HEK293 (cell line): ENCODE data around the gene MED13L.
A peak's percentile ranks its signal among the peaks of the same experiment; 100 is the strongest.

Source experiments
- MYNN ChIP-seq: fragments of 450-650 bp; formaldehyde crosslinking; IDR thresholded peaks from 2 replicates; pipeline ENCODE4 v1.5.1; 2016; ENCODE audit warnings: missing biosample characterization, missing genetic modification characterization, borderline replicate concordance
- MZF1 ChIP-seq: fragments of 450-650 bp; formaldehyde crosslinking; IDR thresholded peaks from 2 replicates; pipeline ENCODE4 v1.5.1; 2017; ENCODE audit warnings: missing biosample characterization, missing genetic modification characterization, borderline replicate concordance
- PRDM4 ChIP-seq: fragments of 450-650 bp; formaldehyde crosslinking; IDR thresholded peaks from 2 replicates; pipeline ENCODE4 v1.5.1; 2017; ENCODE audit warnings: missing biosample characterization, missing genetic modification characterization
- ZBTB21 ChIP-seq: fragments of 450-650 bp; formaldehyde crosslinking; IDR thresholded peaks from 2 replicates; pipeline ENCODE4 v1.5.1; 2017; ENCODE audit warnings: missing biosample characterization, missing genetic modification characterization
- ZNF16 ChIP-seq: fragments of 450-650 bp; formaldehyde crosslinking; IDR thresholded peaks from 2 replicates; pipeline ENCODE4 v1.5.1; 2016; ENCODE audit warnings: low read depth, missing biosample characterization, missing genetic modification characterization
- ZNF175 ChIP-seq: fragments of 450-650 bp; formaldehyde crosslinking; IDR thresholded peaks from 2 replicates; pipeline ENCODE4 v1.5.1; 2016; ENCODE audit warnings: missing biosample characterization, missing genetic modification characterization
- ZNF223 ChIP-seq: fragments of 450-650 bp; formaldehyde crosslinking; IDR thresholded peaks from 2 replicates; pipeline ENCODE4 v1.5.1; 2016; ENCODE audit warnings: missing biosample characterization, missing genetic modification characterization
- ZNF24 ChIP-seq: fragments of 450-650 bp; formaldehyde crosslinking; IDR thresholded peaks from 2 replicates; pipeline ENCODE4 v1.5.1; 2016; ENCODE audit warnings: missing biosample characterization, missing genetic modification characterization
- ZNF266 ChIP-seq: fragments of 450-650 bp; formaldehyde crosslinking; IDR thresholded peaks from 2 replicates; pipeline ENCODE4 v1.5.1; 2016; ENCODE audit warnings: missing biosample characterization, missing genetic modification characterization, low read depth
- ZNF274 ChIP-seq, 2 experiments: fragments of 200-500 bp in 1 of 2; fragments of 450-650 bp in 1 of 2; sonication (Bioruptor generic) in 1 of 2; formaldehyde crosslinking in 1 of 2; IDR thresholded peaks; 2 replicates each; pipeline versions ENCODE4 v1.5.1 to v1.6.1; 2014 to 2016; ENCODE audit warnings: borderline replicate concordance in 1 of 2, inconsistent platforms in 1 of 2, low read length in 1 of 2, missing biosample characterization in 1 of 2, missing genetic modification characterization in 1 of 2
- ZNF335 ChIP-seq: fragments of 450-650 bp; formaldehyde crosslinking; conservative IDR thresholded peaks from 2 replicates; pipeline ENCODE4 v1.5.1; 2016; ENCODE audit warnings: missing biosample characterization, missing genetic modification characterization
- ZNF350 ChIP-seq: fragments of 450-650 bp; formaldehyde crosslinking; IDR thresholded peaks from 2 replicates; pipeline ENCODE4 v1.5.0; 2017; ENCODE audit warnings: missing biosample characterization, mild to moderate bottlenecking, missing genetic modification characterization
- ZNF394 ChIP-seq: fragments of 450-650 bp; formaldehyde crosslinking; IDR thresholded peaks from 2 replicates; pipeline ENCODE4 v1.5.1; 2016; ENCODE audit warnings: missing biosample characterization, missing genetic modification characterization, mild to moderate bottlenecking, moderate library complexity, borderline replicate concordance
- ZNF426 ChIP-seq: fragments of 450-650 bp; formaldehyde crosslinking; IDR thresholded peaks from 2 replicates; pipeline ENCODE4 v1.5.1; 2017; ENCODE audit warnings: missing biosample characterization, missing genetic modification characterization, mild to moderate bottlenecking, inconsistent platforms, moderate library complexity
- ZNF514 ChIP-seq: fragments of 450-650 bp; formaldehyde crosslinking; IDR thresholded peaks from 2 replicates; pipeline ENCODE4 v1.5.1; 2016; ENCODE audit warnings: missing biosample characterization, missing genetic modification characterization
- ZNF558 ChIP-seq: fragments of 450-650 bp; formaldehyde crosslinking; IDR thresholded peaks from 2 replicates; pipeline ENCODE4 v1.5.1; 2016; ENCODE audit warnings: missing biosample characterization, missing genetic modification characterization
- ZNF623 ChIP-seq: fragments of 450-650 bp; formaldehyde crosslinking; IDR thresholded peaks from 2 replicates; pipeline ENCODE4 v1.5.1; 2016; ENCODE audit warnings: missing biosample characterization, missing genetic modification characterization
- ZNF645 ChIP-seq: fragments of 450-650 bp; formaldehyde crosslinking; IDR thresholded peaks from 2 replicates; pipeline ENCODE4; 2016; ENCODE audit warnings: missing biosample characterization, missing genetic modification characterization
- ZNF658 ChIP-seq: fragments of 450-650 bp; formaldehyde crosslinking; IDR thresholded peaks from 2 replicates; pipeline ENCODE4; 2016; ENCODE audit warnings: missing biosample characterization, missing genetic modification characterization
- ZNF701 ChIP-seq: fragments of 450-650 bp; formaldehyde crosslinking; IDR thresholded peaks from 2 replicates; pipeline ENCODE4 v1.5.1; 2016; ENCODE audit warnings: missing biosample characterization, missing genetic modification characterization
- ZNF747 ChIP-seq: fragments of 450-650 bp; formaldehyde crosslinking; IDR thresholded peaks from 2 replicates; pipeline ENCODE4 v1.5.1; 2016; ENCODE audit warnings: missing biosample characterization, missing genetic modification characterization
- ZNF785 ChIP-seq: fragments of 450-650 bp; formaldehyde crosslinking; IDR thresholded peaks from 2 replicates; pipeline ENCODE4 v1.5.1; 2016; ENCODE audit warnings: missing biosample characterization, missing genetic modification characterization
- ZNF792 ChIP-seq: fragments of 450-650 bp; formaldehyde crosslinking; IDR thresholded peaks from 2 replicates; pipeline ENCODE4 v1.5.1; 2016; ENCODE audit warnings: missing biosample characterization, missing genetic modification characterization
- ZSCAN4 ChIP-seq: fragments of 450-650 bp; formaldehyde crosslinking; IDR thresholded peaks from 2 replicates; pipeline ENCODE4 v1.5.1; 2017; ENCODE audit warnings: missing biosample characterization, missing genetic modification characterization
- TF ChIP-seq, protein P1 (sequence below): fragments of 450-650 bp; formaldehyde crosslinking; IDR thresholded peaks from 2 replicates; pipeline ENCODE4 v1.5.1; 2017; ENCODE audit warnings: missing biosample characterization, missing genetic modification characterization
- TF ChIP-seq, protein P2 (sequence below): fragments of 450-650 bp; formaldehyde crosslinking; IDR thresholded peaks from 2 replicates; pipeline ENCODE4 v1.5.1; 2016; ENCODE audit warnings: missing biosample characterization, missing genetic modification characterization
- TF ChIP-seq, protein P3 (sequence below): fragments of 450-650 bp; formaldehyde crosslinking; conservative IDR thresholded peaks from 2 replicates; pipeline ENCODE4 v1.5.1; 2016; ENCODE audit warnings: low read depth, missing biosample characterization, missing genetic modification characterization

MED13L gene

DNA sequence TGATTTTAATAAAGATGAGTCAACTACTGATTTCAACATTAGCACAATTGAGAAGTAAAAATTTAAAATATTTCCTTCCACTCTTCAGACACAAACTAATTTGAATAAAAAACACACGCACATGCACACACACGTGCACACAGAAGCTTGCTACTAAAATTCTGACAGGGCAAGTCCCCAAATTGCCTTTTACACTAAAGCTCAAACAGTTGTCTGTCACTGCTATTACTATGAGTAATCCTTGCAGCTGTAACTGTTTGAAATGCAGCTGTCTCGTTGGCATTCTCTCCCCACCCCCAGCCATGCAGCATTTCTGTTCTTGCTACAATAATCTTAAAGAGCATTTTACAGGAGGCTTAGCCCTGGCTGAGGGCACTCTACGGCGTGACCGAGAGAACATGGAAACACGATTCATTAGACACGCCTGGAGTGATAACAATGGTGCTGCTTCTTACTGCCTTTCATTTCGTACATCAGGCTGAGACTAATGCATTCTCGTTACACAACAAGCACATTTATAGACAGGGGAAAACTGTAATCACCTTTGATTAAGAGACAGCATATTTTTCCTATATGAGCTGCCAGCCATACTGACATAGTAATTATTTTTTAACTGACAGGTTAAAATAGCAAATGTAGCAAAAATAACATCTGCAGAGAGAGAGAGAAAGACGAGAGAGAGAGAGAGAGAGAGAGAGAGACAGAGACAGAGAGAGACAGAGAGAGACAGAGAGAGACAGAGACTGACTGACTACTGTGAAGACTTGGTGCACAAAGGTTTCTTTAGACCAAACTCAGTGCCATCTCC lies 153.8 kb downstream of the MED13L start (continued):
- TF ChIP-seq, protein P1, sequence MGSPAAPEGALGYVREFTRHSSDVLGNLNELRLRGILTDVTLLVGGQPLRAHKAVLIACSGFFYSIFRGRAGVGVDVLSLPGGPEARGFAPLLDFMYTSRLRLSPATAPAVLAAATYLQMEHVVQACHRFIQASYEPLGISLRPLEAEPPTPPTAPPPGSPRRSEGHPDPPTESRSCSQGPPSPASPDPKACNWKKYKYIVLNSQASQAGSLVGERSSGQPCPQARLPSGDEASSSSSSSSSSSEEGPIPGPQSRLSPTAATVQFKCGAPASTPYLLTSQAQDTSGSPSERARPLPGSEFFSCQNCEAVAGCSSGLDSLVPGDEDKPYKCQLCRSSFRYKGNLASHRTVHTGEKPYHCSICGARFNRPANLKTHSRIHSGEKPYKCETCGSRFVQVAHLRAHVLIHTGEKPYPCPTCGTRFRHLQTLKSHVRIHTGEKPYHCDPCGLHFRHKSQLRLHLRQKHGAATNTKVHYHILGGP (tag by site-specific recombination), result no peak
- TF ChIP-seq PRDM4, result peak; percentile 79
- TF ChIP-seq ZNF274 (IDR thresholded peaks at IDR 0.05; ENCODE audit: low read length), result no peak
- no peak for TF ChIP-seq ZNF274 (tag by site-specific recombination; IDR thresholded peaks at IDR 0.05; ENCODE audit: borderline replicate concordance)
- TF ChIP-seq ZNF175 (tag by site-specific recombination), result no peak
- TF ChIP-seq ZNF394 (tag by site-specific recombination), result no peak; the same call in 1 of the 2 replicates
- TF ChIP-seq ZNF514, result no peak
- TF ChIP-seq ZNF792 (tag by site-specific recombination), result 0 out of 2 replicates have a peak, but pooled peaks have one; percentile 57
- no peak for TF ChIP-seq ZNF223
- no peak for TF ChIP-seq MYNN
- TF ChIP-seq ZNF24, result peak; percentile 57; the same call in 1 of the 2 replicates
- TF ChIP-seq, protein P2, sequence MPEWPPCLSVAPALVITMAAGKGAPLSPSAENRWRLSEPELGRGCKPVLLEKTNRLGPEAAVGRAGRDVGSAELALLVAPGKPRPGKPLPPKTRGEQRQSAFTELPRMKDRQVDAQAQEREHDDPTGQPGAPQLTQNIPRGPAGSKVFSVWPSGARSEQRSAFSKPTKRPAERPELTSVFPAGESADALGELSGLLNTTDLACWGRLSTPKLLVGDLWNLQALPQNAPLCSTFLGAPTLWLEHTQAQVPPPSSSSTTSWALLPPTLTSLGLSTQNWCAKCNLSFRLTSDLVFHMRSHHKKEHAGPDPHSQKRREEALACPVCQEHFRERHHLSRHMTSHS (tag by site-specific recombination), result no peak
- TF ChIP-seq ZNF350 (tag by site-specific recombination), result no peak
- TF ChIP-seq MZF1 (tag by site-specific recombination), result peak; percentile 86; the same call in 1 of the 2 replicates
- no peak for TF ChIP-seq ZNF658 (tag by site-specific recombination)
- TF ChIP-seq ZNF785 (tag by site-specific recombination), result no peak
- TF ChIP-seq ZNF558 (tag by site-specific recombination), result no peak
- no peak for TF ChIP-seq ZNF645 (tag by site-specific recombination)
- TF ChIP-seq ZBTB21 (tag by site-specific recombination), result 0 out of 2 replicates have a peak, but pooled peaks have one; percentile 23
- TF ChIP-seq ZNF701 (tag by site-specific recombination), result no peak
- no peak for TF ChIP-seq ZNF426 (tag by site-specific recombination)
- peak; percentile 46 for TF ChIP-seq ZNF335 (tag by site-specific recombination)
- TF ChIP-seq ZNF266, result no peak
- 0 out of 2 replicates have a peak, but pooled peaks have one; percentile 28 for TF ChIP-seq ZSCAN4 (tag by site-specific recombination)
- TF ChIP-seq ZNF16, result no peak
- TF ChIP-seq ZNF623 (tag by site-specific recombination), result no peak; the same call in 1 of the 2 replicates
- TF ChIP-seq ZNF747 (tag by site-specific recombination), result no peak
- TF ChIP-seq, protein P3, sequence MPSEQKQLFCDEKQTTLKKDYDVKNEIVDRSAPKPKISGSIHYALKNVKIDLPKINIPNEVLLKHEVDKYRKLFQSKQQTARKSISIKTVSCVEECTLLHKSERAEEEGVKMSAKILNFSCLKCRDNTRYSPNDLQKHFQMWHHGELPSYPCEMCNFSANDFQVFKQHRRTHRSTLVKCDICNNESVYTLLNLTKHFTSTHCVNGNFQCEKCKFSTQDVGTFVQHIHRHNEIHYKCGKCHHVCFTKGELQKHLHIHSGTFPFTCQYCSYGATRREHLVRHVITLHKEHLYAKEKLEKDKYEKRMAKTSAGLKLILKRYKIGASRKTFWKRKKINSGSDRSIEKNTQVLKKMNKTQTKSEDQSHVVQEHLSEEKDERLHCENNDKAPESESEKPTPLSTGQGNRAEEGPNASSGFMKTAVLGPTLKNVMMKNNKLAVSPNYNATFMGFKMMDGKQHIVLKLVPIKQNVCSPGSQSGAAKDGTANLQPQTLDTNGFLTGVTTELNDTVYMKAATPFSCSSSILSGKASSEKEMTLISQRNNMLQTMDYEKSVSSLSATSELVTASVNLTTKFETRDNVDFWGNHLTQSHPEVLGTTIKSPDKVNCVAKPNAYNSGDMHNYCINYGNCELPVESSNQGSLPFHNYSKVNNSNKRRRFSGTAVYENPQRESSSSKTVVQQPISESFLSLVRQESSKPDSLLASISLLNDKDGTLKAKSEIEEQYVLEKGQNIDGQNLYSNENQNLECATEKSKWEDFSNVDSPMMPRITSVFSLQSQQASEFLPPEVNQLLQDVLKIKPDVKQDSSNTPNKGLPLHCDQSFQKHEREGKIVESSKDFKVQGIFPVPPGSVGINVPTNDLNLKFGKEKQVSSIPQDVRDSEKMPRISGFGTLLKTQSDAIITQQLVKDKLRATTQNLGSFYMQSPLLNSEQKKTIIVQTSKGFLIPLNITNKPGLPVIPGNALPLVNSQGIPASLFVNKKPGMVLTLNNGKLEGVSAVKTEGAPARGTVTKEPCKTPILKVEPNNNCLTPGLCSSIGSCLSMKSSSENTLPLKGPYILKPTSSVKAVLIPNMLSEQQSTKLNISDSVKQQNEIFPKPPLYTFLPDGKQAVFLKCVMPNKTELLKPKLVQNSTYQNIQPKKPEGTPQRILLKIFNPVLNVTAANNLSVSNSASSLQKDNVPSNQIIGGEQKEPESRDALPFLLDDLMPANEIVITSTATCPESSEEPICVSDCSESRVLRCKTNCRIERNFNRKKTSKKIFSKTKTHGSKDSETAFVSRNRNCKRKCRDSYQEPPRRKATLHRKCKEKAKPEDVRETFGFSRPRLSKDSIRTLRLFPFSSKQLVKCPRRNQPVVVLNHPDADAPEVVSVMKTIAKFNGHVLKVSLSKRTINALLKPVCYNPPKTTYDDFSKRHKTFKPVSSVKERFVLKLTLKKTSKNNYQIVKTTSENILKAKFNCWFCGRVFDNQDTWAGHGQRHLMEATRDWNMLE (tag by site-specific recombination), result 0 out of 2 replicates have a peak, but pooled peaks have one; percentile 11
